HEK293T (cell line): ENCODE results near the gene MTA3.

ENCODE experiments used
- ARNT ChIP-seq: fragments of 450-650 bp; IDR thresholded peaks from 2 replicates; pipeline ENCODE4 v1.6.1; 2017; ENCODE audit warnings: mild to moderate bottlenecking
- BHLHE40 ChIP-seq: fragments of 450-650 bp; IDR thresholded peaks from 2 replicates; pipeline ENCODE4 v1.6.1; 2016; ENCODE audit warnings: mild to moderate bottlenecking, moderate library complexity, borderline replicate concordance
- ELF4 ChIP-seq: fragments of 450-650 bp; IDR thresholded peaks from 2 replicates; pipeline ENCODE4 v1.6.1; 2017; ENCODE audit warnings: antibody characterized with exemption
- FOXA1 ChIP-seq: fragments of 450-650 bp; IDR thresholded peaks from 2 replicates; pipeline ENCODE4 v1.6.1; 2016; ENCODE audit warnings: mild to moderate bottlenecking
- FOXK2 ChIP-seq: fragments of 450-650 bp; IDR thresholded peaks from 2 replicates; pipeline ENCODE4 v1.6.1; 2016; ENCODE audit warnings: mild to moderate bottlenecking
- FOXM1 ChIP-seq: fragments of 450-650 bp; IDR thresholded peaks from 2 replicates; pipeline ENCODE4 v1.6.1; 2017; ENCODE audit warnings: mild to moderate bottlenecking, borderline replicate concordance
- L3MBTL2 ChIP-seq: fragments of 450-650 bp; conservative IDR thresholded peaks from 2 replicates; pipeline ENCODE4 v1.6.1; 2016; ENCODE audit warnings: mild to moderate bottlenecking
- SP1 ChIP-seq: fragments of 450-650 bp; IDR thresholded peaks from 2 replicates; pipeline ENCODE4 v1.6.1; 2017
- SUZ12 ChIP-seq: fragments of 450-650 bp; IDR thresholded peaks from 2 replicates; pipeline ENCODE4 v1.6.1; 2016; ENCODE audit warnings: mild to moderate bottlenecking
- ZNF384 ChIP-seq: fragments of 450-650 bp; IDR thresholded peaks from 2 replicates; pipeline ENCODE4 v1.6.1; 2016

- TF ChIP-seq FOXM1 (no peak), FOXA1 (no peak), BHLHE40 (no peak), SP1 (no peak), ARNT (no peak), FOXK2 (no peak), L3MBTL2 (no peak), ZNF384 (no peak), SUZ12 (no peak), ELF4 (no peak)
These were observed 33.9 kb downstream of the MTA3 start for GRCh38 chr2:42602218-42602875.
